Measurements from ENCODE around the gene FBXL7.

Gene FBXL7

GRCh38 chr5:15977851-15978250, 477.9 kb downstream of the FBXL7 start:
- DNase-seq = no peak

- DNase-seq = no peak
These were observed 480.9 kb downstream of the FBXL7 start for GRCh38 chr5:15980835-15981234.

- no peak for DNase-seq
These were observed 483.4 kb downstream of the FBXL7 start for GRCh38 chr5:15983392-15983791.

All from 8988T (cell line).